ENCODE results near the gene SLC38A10.

DNA sequence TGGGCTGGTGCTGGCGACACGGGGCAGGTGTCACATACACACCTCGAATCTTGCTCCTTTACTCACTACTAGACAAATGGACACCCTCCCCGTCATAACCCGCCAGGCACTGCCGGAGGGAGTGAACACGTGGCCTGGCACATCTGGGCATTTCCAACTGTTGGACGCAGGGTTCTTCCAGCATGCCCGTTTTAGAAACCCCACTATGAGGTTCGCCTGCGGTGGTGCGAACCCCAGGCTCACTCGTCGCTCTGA is 65.5 kb downstream of the SLC38A10 start:
- TF ChIP-seq, protein P1, sequence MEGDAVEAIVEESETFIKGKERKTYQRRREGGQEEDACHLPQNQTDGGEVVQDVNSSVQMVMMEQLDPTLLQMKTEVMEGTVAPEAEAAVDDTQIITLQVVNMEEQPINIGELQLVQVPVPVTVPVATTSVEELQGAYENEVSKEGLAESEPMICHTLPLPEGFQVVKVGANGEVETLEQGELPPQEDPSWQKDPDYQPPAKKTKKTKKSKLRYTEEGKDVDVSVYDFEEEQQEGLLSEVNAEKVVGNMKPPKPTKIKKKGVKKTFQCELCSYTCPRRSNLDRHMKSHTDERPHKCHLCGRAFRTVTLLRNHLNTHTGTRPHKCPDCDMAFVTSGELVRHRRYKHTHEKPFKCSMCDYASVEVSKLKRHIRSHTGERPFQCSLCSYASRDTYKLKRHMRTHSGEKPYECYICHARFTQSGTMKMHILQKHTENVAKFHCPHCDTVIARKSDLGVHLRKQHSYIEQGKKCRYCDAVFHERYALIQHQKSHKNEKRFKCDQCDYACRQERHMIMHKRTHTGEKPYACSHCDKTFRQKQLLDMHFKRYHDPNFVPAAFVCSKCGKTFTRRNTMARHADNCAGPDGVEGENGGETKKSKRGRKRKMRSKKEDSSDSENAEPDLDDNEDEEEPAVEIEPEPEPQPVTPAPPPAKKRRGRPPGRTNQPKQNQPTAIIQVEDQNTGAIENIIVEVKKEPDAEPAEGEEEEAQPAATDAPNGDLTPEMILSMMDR (IDR thresholded peaks at IDR 0.05 in 4 of 5, conservative IDR thresholded peaks at IDR 0.05 in 1 of 5) = no peak
- TF ChIP-seq POLR2A (IDR thresholded peaks at IDR 0.05) = no peak
